GM10266 (cell line): ENCODE results near the gene ACTR2.
"Not testable (repeated sequence)": the region's sequence is repeated elsewhere in the genome, so short reads cannot be mapped to it uniquely, and the experiment has no call there.

Source experiments
- DNase-seq: peaks from one replicate; pipeline ENCODE4 v3.0.0; 2012; ENCODE audit errors: extremely low spot score
- CTCF ChIP-seq: IDR thresholded peaks from 2 replicates; pipeline ENCODE4 v1.5.1; 2012; ENCODE audit warnings: mild to moderate bottlenecking, low read depth; ENCODE audit not compliant: control insufficient read depth, insufficient read depth; ENCODE audit errors: missing control alignments

ACTR2 gene

DNA sequence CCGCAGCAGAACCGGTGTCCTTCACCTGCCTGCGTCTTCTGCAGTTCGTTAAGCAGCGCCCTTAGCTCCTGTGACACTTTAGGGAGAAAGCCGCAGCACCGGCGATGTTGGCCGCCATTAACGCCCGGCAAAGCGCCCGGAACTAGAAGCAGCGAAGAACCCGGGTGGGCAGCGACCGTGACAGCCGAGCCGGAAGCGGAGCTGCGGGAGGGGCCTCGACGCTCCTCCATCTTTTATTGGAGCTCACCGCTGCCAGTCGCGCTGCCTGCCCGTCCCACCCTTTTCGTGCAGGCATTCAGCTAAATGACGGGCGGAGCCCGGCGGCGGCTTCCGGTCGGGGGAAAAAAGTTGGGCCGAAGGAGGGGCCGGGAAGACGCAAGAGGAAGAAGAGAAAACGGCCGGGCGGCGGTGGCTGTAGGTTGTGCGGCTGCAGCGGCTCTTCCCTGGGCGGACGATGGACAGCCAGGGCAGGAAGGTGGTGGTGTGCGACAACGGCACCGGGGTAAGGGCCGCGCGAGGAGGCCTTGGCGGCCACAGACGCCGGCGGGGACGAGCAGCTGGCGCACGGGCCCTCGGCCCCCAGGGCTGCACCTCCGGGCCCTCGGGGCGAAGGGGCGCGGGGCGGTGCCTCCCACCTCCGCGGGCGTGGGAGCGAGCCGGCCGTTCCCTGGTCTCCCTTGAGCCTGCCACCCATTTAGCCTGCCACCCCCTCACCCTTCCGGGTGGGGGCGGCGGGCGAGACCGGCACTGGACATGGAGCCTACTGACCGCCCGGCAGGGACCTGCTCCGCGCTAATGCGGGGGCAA lies at the start of gene ACTR2:
TSS of gene ACTR2 (plus strand) at position 376 of the 807 bp plus-strand sequence. CDS start at position 455, 79 bp downstream.
- no peak for TF ChIP-seq CTCF
- peak; percentile 92 for DNase-seq

- no peak for TF ChIP-seq CTCF
- no peak for DNase-seq
These were observed 45.1 kb upstream of the ACTR2 start for GRCh38 chr2:65182570-65182969.

DNA sequence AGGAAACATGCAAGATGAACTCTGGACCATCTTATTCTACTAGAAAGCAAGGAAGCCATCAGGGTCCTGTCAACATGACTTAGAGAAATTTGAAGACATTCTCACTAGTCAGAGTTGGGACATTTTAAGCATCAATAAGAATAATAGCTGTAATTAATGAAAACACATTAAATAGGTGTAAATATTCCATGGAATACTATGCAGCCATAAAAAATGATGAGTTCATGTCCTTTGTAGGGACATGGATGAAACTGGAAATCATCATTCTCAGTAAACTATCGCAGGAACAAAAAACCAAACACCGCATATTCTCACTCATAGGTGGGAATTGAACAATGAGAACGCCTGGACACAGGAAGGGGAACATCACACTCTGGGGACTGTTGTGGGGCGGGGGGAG lies 44.2 kb upstream of the ACTR2 start:
- not testable (repeated sequence) for DNase-seq

DNA sequence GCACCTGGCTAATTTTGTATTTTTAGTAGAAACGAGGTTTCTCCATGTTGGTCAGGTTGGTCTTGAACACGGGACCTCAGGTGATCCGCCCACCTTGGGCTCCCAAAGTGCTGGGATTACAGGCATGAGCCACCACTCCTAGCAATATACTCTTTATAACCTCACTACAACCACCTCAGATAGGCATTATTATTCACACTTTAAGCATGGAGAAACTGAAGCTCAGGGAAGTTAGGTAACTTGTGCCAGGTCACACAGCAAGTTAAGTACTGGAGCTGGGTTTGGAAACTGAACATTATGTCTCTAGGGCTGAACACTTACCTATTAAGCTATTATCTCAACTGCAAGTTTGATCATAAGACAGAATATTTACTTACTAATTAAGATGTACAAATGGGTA lies 42.6 kb upstream of the ACTR2 start:
- DNase-seq = no peak
- TF ChIP-seq CTCF = no peak

- no peak for DNase-seq
These were observed 41.4 kb upstream of the ACTR2 start for GRCh38 chr2:65186093-65186868.

GRCh38 chr2:65186872-65187851 lies 40.5 kb upstream of the ACTR2 start:
- peak; percentile 83 for TF ChIP-seq CTCF
- DNase-seq = peak; percentile 79

More at GRCh38 chr2:65186093-65186868, 41.4 kb upstream of the ACTR2 start:
- TF ChIP-seq CTCF = no peak

DNA sequence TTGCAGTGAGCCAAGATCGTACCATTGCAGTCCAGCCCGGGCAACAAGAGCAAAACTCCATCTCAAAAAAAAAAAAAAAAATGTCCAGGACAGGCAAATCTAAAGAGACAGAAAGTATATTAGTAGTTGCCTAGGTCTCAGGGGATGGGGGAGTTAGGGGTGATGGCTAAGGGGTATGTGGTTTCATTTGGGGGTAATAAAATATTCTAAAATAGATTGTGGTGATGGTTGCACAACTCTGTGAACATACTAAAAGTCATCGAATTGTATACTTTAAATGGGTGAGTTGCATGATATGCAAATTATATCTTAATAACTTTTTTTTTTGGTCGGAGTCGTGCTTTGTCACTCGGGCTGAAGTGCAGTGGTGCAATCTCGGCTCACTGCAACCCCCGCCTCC lies 34.2 kb upstream of the ACTR2 start:
- DNase-seq = no peak
- TF ChIP-seq CTCF = no peak
